ENCODE measurements around the gene SPHK2. TPM values are rescaled to one million over a fixed set of nuclear protein-coding genes. Genes with fewer than 3 reads are reported as not detected.
A peak's percentile ranks its signal among the peaks of the same experiment; 100 is the strongest.
"Not testable (repeated sequence)": the region's sequence is repeated elsewhere in the genome, so short reads cannot be mapped to it uniquely, and the experiment has no call there.

SPHK2 gene, protein sequence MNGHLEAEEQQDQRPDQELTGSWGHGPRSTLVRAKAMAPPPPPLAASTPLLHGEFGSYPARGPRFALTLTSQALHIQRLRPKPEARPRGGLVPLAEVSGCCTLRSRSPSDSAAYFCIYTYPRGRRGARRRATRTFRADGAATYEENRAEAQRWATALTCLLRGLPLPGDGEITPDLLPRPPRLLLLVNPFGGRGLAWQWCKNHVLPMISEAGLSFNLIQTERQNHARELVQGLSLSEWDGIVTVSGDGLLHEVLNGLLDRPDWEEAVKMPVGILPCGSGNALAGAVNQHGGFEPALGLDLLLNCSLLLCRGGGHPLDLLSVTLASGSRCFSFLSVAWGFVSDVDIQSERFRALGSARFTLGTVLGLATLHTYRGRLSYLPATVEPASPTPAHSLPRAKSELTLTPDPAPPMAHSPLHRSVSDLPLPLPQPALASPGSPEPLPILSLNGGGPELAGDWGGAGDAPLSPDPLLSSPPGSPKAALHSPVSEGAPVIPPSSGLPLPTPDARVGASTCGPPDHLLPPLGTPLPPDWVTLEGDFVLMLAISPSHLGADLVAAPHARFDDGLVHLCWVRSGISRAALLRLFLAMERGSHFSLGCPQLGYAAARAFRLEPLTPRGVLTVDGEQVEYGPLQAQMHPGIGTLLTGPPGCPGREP
- polyA plus RNA-seq (ENCODE audit: insufficient read length in 3 of 3) = 10 to 100 TPM; 15.9 to 24.6 (median 17.8) TPM

DNA sequence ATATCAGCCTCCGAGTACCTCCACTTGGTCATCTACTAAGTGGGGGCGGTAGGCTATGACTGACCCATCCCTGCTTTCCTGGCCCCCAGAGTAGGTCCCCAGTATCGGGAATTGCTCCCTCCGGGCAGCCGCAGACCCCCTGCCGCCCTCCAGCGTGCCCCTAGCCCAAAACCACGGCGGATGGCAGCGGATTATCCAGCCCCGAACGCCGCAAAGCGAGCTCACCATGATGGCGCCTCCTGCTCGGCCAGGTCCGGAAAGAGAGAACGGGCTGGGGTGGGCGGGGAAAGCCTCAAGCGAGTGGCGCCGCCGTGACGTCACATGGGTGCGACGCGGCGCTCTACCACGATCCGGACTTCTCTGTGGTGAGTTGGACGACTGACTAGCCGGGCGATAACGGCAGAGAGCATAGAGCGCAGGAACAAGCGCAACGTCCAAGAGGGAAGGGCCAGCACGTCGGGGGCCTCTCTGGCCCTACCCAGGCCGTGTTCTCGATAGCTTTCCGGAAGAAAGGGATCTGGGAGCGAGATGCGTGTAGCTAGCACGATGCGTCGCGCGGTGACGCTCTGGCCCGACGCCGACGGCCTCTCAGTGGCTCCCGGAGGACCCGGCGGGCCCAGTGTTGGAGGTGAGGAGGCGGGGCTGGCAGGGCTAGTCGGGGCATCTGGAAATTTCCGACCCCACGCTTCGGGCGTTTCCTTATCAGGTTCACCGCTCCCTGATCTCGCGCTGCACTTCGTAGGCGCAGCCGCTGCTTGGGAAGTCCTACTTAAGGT lies at the start of gene SPHK2, which contains the start of gene RPL18:
Gene SPHK2, plus strand, starts transcription at position 591 of the 776 bp plus-strand sequence. CDS start 1,009 bp downstream, outside the sequence.
Gene RPL18, minus strand, starts transcription at position 263 of the 776 bp plus-strand sequence. Its CDS starts 35 bp downstream, at position 228.
- DNase-seq (ENCODE audit: low read depth in 3 of 3, low spot score in 2 of 3) = peak; percentile 94 to 98 (median 97)

DNA sequence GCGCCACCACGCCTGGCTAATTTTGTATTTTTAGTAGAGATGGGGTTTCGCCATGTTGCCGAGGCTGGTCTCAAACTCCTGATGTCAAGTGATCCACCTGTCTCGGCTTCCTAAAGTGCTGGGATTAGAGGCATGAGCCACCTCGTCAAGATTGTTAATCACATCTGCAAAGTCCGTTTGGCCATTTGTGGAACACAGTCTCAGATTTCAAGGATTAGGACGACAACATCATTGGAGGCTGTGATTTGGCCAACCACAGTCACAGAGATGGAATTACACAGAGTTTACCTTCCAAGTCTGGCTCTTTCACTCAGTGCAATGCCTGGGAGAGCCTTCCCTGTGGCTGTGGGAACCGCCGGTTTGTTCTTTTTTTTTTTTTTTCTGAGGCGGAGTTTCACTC lies 49.5 kb upstream of the SPHK2 start:
- no peak for DNase-seq (ENCODE audit: low read depth in 3 of 3, low spot score in 2 of 3)

DNA sequence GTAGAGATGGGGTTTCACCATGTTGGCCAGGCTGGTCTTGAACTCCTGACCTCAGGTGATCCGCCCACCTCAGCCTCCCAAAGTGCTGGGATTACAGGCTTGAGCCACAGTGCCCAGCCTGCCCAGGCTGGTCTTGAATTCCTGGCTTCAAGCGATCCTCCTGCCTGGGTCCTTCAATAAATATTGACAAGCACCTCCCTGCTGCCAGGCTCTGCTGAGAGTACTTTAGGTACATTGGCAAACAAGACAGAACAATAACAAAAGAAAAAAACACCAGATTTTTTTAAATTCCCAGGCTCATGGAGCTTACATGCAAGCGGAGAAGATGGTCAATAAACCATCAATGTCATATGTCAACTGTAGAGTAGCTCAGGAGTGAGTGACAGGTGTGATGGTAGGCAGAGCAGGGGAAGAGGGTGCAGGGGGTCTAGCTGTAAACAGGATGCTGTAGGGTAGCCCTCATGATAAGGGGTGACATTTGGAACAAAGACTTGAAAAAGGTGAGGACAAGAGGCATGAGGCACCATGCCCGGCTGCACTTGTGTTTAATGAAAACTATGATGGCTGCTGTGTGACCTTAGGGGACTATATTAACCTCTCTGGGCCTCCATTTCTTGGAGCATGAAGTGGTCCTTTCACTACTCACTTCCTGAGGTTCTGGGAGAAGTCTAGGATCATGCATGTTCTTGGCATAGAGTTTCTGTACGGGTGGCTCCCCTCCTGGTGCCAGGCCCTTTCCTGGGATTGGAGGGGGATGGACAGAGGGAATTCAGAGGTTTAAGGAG lies 47.7 kb upstream of the SPHK2 start:
- DNase-seq (ENCODE audit: low read depth in 3 of 3, low spot score in 2 of 3) = no peak

DNA sequence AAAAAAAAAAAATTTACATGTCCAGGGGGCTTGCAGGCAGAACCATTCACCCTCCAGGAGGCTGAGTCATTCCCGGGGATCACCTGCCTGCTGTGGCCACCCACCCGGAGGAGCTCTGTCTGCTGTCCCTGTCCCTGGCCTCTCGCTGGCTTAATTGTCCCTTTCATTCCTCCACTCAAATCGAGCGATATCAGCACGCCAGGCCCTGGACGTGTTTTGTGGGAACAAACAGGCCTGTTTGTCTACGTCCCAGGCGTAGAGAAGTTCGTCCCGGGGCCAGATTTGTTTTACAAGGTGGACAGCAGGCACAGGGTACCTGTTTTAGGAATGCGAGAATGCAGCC lies 46.2 kb upstream of the SPHK2 start:
- DNase-seq (ENCODE audit: low read depth in 3 of 3, low spot score in 2 of 3) = no peak

DNA sequence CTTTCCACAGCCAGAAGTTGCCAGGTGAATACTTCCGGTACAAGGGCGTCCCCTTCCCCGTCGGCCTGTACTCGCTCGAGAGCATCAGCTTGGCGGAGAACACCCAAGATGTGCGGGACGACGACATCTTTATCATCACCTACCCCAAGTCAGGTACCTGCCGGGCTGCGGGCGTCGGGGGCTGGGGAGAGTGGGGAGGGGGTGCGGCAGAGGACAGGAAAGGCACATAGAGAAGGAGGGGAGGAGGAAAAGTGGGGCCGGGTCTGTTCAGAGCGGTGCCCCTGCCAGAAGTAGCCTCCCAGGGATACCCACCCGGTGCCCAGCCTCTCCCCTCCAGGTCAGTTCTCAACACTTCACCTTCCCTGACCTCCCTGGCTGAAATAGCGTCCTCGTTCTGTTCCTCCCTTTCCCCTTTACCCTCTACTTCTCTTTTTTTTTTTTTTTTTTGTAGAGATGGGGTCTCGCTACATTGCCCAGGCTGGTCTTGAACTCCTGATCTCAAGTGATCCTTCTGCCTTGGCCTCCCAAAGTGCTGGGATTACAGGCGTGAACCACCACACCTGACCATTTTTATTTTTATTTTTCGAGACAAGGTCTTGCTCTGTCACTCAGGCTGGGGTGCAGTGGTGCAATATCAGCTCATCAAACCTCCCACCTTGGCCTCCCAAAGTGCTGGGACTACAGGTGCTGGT lies 43.2 kb upstream of the SPHK2 start:
- no peak for DNase-seq (ENCODE audit: low read depth in 3 of 3, low spot score in 2 of 3)

DNA sequence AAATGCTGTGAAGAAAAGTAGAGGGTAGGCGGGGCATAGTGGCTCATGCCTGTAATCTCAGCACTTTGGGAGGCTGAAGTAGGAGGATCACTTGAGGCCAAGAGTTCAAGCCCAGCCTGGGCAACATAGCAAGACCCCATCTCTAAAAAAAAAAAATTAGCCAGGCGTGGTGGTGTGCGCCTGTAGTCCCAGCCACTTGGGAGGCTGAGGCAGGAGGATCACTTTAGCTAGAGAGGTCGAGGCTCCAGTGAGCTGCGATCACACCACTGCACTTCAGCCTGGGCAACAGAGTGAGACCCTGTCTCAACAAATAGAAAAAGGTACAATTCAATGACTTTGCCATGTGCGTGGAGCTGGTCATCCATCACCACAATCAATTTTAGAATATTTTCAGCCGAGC lies 41.4 kb upstream of the SPHK2 start:
- DNase-seq (ENCODE audit: low read depth in 3 of 3, low spot score in 2 of 3) = not testable (repeated sequence)

DNA sequence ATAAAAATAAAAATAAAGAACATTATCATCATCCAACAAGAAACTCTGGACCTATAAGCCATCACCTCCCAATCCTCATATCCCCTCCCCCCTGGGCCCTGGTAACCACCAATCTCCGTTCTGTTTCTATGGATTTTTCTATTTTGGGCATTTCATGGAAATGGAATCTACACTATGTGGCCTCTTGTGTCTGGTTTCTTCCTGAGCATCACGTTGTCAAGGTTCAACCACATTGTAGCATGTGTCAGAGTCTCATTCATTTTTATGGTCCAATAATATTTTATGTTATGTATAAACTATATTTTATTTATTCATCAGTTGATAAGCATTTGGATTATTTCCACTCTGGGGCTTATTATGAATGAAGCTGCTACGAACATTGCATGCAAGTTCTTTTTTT lies 40.4 kb upstream of the SPHK2 start:
- no peak for DNase-seq (ENCODE audit: low read depth in 3 of 3, low spot score in 2 of 3)

DNA sequence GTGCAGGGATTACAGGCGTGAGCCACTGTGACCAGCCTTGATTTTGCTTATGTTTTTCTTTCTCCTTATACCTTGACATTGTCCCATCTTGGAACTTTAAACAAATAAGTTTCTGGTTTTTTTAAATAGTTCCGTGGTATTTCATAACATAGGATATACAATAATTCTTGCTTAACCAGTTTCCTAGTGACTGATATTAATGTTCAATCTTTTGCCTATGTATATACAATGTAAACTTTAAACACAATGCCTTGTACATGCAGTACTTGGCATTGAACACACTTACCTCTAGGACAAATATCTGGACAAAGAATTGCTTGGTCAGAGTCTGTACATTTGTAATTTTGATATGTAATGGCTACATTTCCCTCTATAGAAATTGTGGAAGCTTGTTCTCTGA lies 37.1 kb upstream of the SPHK2 start:
- DNase-seq (ENCODE audit: low read depth in 3 of 3, low spot score in 2 of 3) = no peak

DNA sequence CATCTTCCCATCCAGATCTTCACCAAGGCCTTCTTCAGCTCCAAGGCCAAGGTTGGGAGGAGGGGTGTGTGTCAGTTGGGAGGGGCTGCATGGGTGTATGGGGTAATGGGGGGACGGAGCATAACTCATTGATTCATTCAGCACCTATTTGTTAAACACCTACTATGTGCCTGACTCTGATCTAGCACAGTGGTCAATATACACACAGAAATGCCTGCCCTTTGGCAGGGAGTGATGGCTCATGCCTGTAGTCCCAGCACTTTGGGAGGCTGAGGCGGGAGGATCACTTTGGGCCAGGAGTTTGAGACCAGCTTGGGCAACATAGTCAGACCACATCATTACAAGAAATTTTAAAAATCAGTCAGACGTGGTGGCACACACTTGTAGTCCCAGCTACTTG lies 31.9 kb upstream of the SPHK2 start:
- DNase-seq (ENCODE audit: low read depth in 3 of 3, low spot score in 2 of 3) = no peak

DNA sequence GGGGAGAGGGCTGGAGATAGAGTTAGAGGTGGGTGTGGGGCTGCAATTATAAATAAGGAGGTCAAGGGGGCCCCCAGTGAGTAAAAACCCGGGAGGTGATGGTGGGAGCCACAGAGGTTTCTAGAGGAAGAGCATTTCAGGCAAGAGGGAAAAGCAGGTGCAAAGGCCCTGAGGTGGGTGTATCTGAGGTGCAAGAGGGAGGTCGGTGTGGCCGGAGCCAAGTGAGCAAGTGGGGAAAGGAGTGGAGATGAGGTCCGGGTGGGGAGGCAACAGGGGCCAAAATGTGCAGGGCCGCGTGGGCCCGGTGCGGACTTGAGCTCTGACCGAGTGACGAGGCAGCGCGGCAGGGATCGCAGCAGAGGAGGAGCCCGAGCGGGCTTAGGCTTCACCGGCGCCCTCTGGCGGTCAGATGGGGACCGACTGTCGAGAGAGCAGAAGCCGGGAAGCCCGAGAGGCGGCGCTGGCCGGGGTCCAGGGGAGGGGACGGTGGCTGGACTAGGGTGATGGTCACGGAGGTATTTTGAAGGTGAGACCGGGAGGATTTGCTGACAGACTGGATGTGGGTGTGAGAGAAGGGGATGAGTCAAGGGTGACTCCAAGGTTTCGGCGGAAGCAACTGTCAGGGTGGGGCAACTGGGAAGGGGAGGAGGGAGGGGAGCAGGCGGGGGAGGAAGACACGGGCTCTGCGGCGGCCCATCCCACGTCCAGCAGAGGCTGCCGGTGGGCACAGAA lies 30.5 kb upstream of the SPHK2 start:
- peak; percentile 53 to 80 (median 70) for DNase-seq (ENCODE audit: low read depth in 3 of 3, low spot score in 2 of 3)

DNA sequence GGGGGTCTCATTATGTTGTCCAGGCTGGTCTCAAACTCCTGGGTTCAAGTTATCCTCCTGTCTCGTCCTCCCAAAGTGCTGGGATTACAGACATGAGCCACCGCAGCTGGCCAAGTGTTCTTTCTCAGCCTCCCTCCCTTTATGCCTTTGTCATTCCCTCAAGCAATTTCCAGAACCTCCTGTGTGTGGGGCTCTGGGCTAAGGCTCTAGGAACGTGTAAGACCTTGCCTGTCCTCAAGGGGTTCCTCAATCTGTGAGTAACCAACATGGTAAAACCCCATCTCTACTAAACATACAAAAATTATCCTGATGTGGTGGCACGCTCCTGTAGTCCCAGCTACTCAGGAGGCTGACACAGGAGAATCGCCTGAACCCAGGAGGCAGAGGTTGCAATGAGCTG lies 28.3 kb upstream of the SPHK2 start:
- DNase-seq (ENCODE audit: low read depth in 3 of 3, low spot score in 2 of 3) = no peak

DNA sequence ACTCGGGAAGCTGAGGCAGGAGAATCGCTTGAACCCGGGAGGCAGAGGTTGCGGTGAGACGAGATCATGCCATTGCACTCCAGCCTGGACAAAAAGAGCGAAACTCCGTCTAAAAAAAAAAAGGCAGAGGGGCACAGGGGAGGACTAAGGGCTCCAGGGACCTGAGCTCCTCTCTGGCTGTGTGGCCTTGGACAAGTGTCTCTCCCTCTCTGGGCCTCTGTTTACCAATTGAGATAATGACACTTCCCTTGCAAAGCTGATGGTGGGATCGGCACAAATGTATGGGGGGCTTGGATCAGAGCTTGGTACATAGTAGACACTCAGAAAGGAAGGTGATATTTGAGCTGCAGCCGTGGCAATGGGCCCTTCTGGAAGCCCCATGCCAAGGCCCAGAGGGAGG lies 24.1 kb upstream of the SPHK2 start:
- DNase-seq (ENCODE audit: low read depth in 3 of 3, low spot score in 2 of 3) = no peak

DNA sequence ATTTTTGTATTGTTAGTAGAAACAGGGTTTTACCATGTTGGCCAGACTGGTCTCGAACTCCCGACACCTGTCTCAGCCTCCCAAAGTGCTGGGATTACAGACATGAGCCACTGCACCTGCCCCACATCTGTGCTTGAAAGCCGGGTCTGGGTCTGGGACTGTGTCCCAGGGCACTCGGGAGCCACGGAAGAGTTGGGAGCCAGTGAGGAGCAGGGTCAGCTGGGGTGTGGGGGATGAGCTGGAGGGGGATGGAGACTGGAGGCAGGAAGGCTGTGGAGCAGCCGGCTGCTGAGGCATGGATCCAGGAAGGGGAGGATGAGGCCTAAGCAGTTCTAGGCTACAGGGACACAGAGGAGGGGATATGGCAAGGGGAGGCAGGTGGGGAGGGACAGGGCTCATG lies 23.5 kb upstream of the SPHK2 start:
- DNase-seq (ENCODE audit: low read depth in 3 of 3, low spot score in 2 of 3) = no peak

DNA sequence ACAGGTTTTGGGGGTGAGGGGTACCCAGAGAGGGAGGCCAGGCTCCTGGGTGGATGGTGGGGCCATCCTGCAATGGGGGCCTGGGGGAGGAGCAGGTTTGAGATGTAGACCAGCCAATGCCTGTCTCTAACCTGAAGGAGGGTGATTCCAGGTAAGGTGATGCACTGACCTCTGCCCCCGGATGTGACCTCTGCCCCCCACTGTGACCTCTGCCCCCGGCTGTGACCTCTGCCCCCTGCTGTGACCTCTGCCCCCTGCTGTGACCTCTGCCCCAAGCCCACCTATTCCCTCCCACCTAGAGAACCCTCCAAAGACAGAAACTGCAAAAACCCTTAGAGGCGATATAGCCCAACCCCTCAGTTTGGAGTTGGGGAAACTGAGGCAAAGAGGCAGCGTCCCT lies 23.1 kb upstream of the SPHK2 start:
- no peak for DNase-seq (ENCODE audit: low read depth in 3 of 3, low spot score in 2 of 3)

DNA sequence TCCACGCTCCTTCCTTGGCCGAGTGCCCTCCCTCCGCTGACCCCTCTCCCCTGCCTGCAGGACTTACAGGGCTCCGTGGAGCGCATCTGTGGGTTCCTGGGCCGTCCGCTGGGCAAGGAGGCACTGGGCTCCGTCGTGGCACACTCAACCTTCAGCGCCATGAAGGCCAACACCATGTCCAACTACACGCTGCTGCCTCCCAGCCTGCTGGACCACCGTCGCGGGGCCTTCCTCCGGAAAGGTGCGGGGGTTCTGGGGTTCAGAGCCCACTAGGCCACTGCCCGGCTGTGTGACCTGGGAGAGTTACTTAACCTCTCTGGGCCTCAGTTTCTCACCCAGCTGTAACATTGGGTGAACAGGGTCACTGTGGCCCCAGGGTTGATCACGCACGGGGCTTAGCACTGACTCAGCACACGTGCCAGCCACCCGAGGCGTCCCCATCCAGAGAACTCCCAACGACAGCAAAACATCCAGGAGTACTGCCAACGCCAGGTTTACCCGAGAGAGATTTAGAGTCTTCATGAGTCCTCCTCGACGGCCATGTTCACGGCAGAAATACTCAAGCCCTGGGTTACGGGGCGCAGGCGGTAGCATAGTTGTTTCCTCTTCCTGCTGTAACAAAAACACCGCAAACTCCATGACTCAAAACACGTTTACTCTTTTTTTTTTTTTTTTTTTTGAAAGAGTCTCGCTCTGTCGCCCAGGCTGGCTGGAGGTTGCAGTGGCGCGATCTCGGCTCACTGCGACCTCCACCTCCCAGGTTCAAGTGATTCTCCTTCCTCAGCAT lies 22.4 kb upstream of the SPHK2 start:
- DNase-seq (ENCODE audit: low read depth in 3 of 3, low spot score in 2 of 3) = no peak

DNA sequence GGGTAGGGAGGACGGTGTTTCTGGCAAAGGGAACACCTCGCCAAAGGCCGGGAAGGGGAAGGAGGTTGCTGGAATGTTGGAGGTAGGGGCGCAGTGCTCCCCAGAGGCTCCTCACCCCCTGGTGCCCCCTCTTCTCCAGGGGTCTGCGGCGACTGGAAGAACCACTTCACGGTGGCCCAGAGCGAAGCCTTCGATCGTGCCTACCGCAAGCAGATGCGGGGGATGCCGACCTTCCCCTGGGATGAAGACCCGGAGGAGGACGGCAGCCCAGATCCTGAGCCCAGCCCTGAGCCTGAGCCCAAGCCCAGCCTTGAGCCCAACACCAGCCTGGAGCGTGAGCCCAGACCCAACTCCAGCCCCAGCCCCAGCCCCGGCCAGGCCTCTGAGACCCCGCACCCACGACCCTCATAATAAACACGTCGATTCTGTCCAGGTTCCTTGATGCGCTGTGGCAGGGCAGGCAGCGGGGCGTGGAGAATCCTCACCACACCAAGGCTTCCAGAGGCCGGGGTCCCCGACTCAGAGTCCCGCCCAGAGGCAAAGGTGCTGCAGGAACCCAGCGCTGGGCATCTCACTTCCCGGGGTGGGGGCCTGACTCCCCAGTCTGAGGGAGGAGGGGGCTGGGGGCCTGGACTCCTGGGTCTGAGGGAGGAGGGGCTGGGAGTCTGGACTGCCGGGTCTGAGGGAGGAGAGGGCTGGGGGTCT lies 20.2 kb upstream of the SPHK2 start:
- DNase-seq (ENCODE audit: low read depth in 3 of 3, low spot score in 2 of 3) = no peak

DNA sequence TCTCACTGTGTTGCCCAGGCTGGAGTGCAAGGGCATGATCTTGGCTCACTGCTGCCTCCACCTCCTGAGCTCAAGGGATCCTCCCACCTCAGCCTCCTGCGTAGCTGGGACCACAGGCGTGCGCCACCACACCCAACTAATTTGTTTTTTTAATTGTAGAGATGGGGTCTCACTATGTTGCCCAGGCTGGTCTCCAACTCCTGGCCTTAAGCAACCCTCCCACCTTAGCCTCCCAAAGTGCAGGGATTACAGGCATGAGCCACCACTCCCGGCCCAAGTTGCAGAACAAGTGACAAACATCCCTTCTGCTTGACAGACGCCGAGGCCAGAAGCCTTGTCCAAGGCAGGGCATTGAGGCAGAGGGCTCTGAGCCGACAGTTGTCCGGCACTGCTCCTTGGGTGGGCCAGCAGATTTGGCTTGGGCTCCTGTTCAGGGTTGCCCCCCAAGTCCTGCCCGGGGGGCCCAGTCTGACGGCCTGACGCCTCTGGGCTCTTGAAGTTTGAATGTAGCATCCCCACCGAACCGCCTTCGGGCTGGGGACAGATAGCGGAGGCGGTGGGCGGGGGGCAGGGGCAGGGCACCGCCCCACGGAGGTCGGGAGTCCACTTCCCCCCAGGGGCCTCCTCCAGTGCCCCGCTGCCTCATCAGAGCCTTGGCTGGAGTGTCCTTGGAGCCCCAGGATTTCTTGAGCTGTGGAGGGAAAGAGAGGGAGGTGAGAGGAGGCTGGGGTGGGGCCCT lies 18.5 kb upstream of the SPHK2 start:
- no peak for DNase-seq (ENCODE audit: low read depth in 3 of 3, low spot score in 2 of 3)
